GM12878 (cell line): ENCODE measurements around the gene FOXN4. TPM values are rescaled to one million over a fixed set of nuclear protein-coding genes. Genes with fewer than 3 reads are reported as not detected.

ENCODE experiments used
- ATAC-seq: fragments of 200-7000 bp; cut with Tn5 transposase; 3 replicates; pipeline ENCODE4 v1.9.1; 2020; ENCODE audit warnings: mild to moderate bottlenecking, moderate library complexity
- BruUV-seq: library from RNA; stranded (reverse); fragments of 400-500 nt; replicated peaks from 2 replicates; lab custom pipeline; 2021; lab: Mats Ljungman, UMichigan
- CTCF ChIA-PET: fragments of 300-600 bp; sonication (Branson Sonifier 250); formaldehyde crosslinking; extraction: SDS; loops from one replicate; lab custom pipeline; 2021; ENCODE audit warnings: inconsistent platforms; lab: Yijun Ruan, JAX
- POLR2A ChIA-PET: fragments of 350-600 bp; formaldehyde crosslinking; extraction: SDS; loops from one replicate; lab custom pipeline; 2021; ENCODE audit warnings: inconsistent platforms; lab: Charles Lee
- RAD21 ChIA-PET: fragments of 300-600 bp; sonication (Branson Sonifier 250); formaldehyde crosslinking; loops from one replicate; lab custom pipeline; 2023; ENCODE audit warnings: antibody characterized with exemption; ENCODE audit not compliant: unreplicated experiment; lab: Charles Lee
- SMC1A ChIA-PET: fragments of 300-600 bp; sonication (Branson Sonifier 250); formaldehyde crosslinking; loops from one replicate; lab custom pipeline; 2023; ENCODE audit not compliant: unreplicated experiment, uncharacterized antibody; lab: Charles Lee
- DNase-seq: peaks from one replicate; pipeline ENCODE4 v3.0.0-alpha.2; 2011; ENCODE audit warnings: low read depth, low spot score
- FAIRE-seq: peaks from 3 replicates; lab custom pipeline; 2011; peaks lifted over from hg19 to GRCh38; lab: Jason Lieb, UNC
- H2AFZ ChIP-seq: 2 replicates; pipeline ENCODE4 v1.6.0; 2011; ENCODE audit warnings: low read depth, low read length, control low read depth; ENCODE audit not compliant: control insufficient read depth
- H3K27ac ChIP-seq: 2 replicates; pipeline ENCODE4 v1.5.1; 2011; ENCODE audit warnings: control low read depth; ENCODE audit not compliant: control insufficient read depth, insufficient read depth
- H3K27me3 ChIP-seq, 2 experiments: replicated peaks in 1 of 2; 2 replicates each; pipeline versions ENCODE4 v1.6.0 to v1.6.1; 2011; ENCODE audit warnings: low read length in 1 of 2; ENCODE audit not compliant: control insufficient read depth in 2 of 2, insufficient read depth in 2 of 2
- H3K36me3 ChIP-seq, 2 experiments: 2 replicates each; pipeline ENCODE4 v1.5.1; 2011; ENCODE audit warnings: low read length in 1 of 2; ENCODE audit not compliant: control insufficient read depth in 2 of 2, insufficient read depth in 2 of 2
- H3K4me1 ChIP-seq: 2 replicates; pipeline ENCODE4 v1.6.1; 2011; ENCODE audit warnings: mild to moderate bottlenecking, low read length, moderate library complexity, mixed read lengths; ENCODE audit not compliant: control insufficient read depth, insufficient read depth
- H3K4me2 ChIP-seq: 2 replicates; pipeline ENCODE4 v1.6.0; 2011; ENCODE audit warnings: control low read depth; ENCODE audit not compliant: control insufficient read depth, insufficient read depth
- H3K4me3 ChIP-seq: fragments of 200-600 bp; sonication (generic); 2 replicates; pipeline ENCODE4 v1.5.1; 2016
- H3K79me2 ChIP-seq: 2 replicates; pipeline ENCODE4 v1.6.0; 2011; ENCODE audit warnings: low read length; ENCODE audit not compliant: control insufficient read depth, insufficient read depth
- H3K9ac ChIP-seq: 2 replicates; pipeline ENCODE4 v1.8.0; 2011; ENCODE audit warnings: low read length, control low read depth, mixed read lengths; ENCODE audit not compliant: control insufficient read depth, insufficient read depth
- H3K9me3 ChIP-seq: replicated peaks from 3 replicates; pipeline ENCODE4 v1.5.1; 2011; ENCODE audit warnings: mild to moderate bottlenecking, low read length; ENCODE audit not compliant: control insufficient read depth, insufficient read depth
- H4K20me1 ChIP-seq: 2 replicates; pipeline ENCODE4 v1.6.0; 2011; ENCODE audit not compliant: control insufficient read depth, insufficient read depth
- CEBPB ChIP-seq, 2 experiments: fragments of 150-350 bp in 1 of 2; IDR thresholded peaks; 2 replicates each; pipeline ENCODE4 v1.6.1; 2012 to 2014; ENCODE audit warnings: low read depth in 2 of 2, low read length in 2 of 2, borderline replicate concordance in 1 of 2, inconsistent platforms in 1 of 2
- CHD1 ChIP-seq: IDR thresholded peaks from 2 replicates; pipeline ENCODE4 v1.6.1; 2012; ENCODE audit warnings: low read depth, low read length, improper control_type of control experiment
- CHD2 ChIP-seq: IDR thresholded peaks from 2 replicates; pipeline ENCODE4 v1.6.1; 2011; ENCODE audit warnings: low read depth, low read length, improper control_type of control experiment, borderline replicate concordance
- E4F1 ChIP-seq: fragments of 450-650 bp; IDR thresholded peaks from 2 replicates; pipeline ENCODE4 v1.6.1; 2018; ENCODE audit warnings: borderline replicate concordance, mild to moderate bottlenecking; ENCODE audit not compliant: partially characterized antibody
- ESRRA ChIP-seq: IDR thresholded peaks from 2 replicates; pipeline ENCODE4 v1.6.1; 2012; ENCODE audit warnings: mild to moderate bottlenecking, low read length, improper control_type of control experiment
- HDGF ChIP-seq: fragments of 450-650 bp; IDR thresholded peaks from 2 replicates; pipeline ENCODE4 v1.6.1; 2016; ENCODE audit warnings: antibody characterized with exemption
- IKZF2 ChIP-seq, 2 experiments: fragments of 450-650 bp; IDR thresholded peaks; 2 replicates each; pipeline ENCODE4 v1.6.1; 2017; ENCODE audit warnings: mild to moderate bottlenecking in 2 of 2, moderate library complexity in 2 of 2
- MEF2A ChIP-seq: IDR thresholded peaks from 2 replicates; pipeline ENCODE4 v1.6.1; 2011; ENCODE audit warnings: low read depth, mild to moderate bottlenecking, low read length, moderate library complexity; ENCODE audit not compliant: insufficient read depth
- PKNOX1 ChIP-seq: fragments of 450-650 bp; IDR thresholded peaks from 2 replicates; pipeline ENCODE4 v1.6.1; 2016; ENCODE audit warnings: mild to moderate bottlenecking
- RBBP5 ChIP-seq: fragments of 200-600 bp; sonication (generic); conservative IDR thresholded peaks from 2 replicates; pipeline ENCODE4 v1.6.1; 2016
- RFX5 ChIP-seq: IDR thresholded peaks from 2 replicates; pipeline ENCODE4 v1.6.1; 2011; ENCODE audit warnings: low read depth, low read length, improper control_type of control experiment
- SREBF2 ChIP-seq: IDR thresholded peaks from 2 replicates; pipeline ENCODE4 v1.6.1; 2012; ENCODE audit warnings: mild to moderate bottlenecking, low read length
- TCF3 ChIP-seq: IDR thresholded peaks from 2 replicates; pipeline ENCODE4 v1.6.1; 2012; ENCODE audit warnings: low read depth, mild to moderate bottlenecking, low read length, borderline replicate concordance; ENCODE audit not compliant: insufficient read depth
- YBX1 ChIP-seq: fragments of 450-650 bp; IDR thresholded peaks from 2 replicates; pipeline ENCODE4 v1.6.1; 2016; ENCODE audit warnings: antibody characterized with exemption
- ZNF217 ChIP-seq: fragments of 450-650 bp; IDR thresholded peaks from 2 replicates; pipeline ENCODE4 v1.6.1; 2017; ENCODE audit warnings: antibody characterized with exemption, mild to moderate bottlenecking
- ZNF274 ChIP-seq: IDR thresholded peaks from one replicate; pipeline ENCODE4 v1.8.0; 2011; ENCODE audit not compliant: insufficient read length, insufficient read depth
- ZNF384 ChIP-seq: IDR thresholded peaks from 2 replicates; pipeline ENCODE4 v1.6.1; 2012; ENCODE audit warnings: low read depth, mild to moderate bottlenecking, low read length, improper control_type of control experiment, borderline replicate concordance
- ZNF592 ChIP-seq: fragments of 450-650 bp; IDR thresholded peaks from 2 replicates; pipeline ENCODE4 v1.6.1; 2017; ENCODE audit warnings: mild to moderate bottlenecking, moderate library complexity
- WGBS: methylation state at CpG from one replicate; pipeline ENCODE4 v1.1.6; 2016; ENCODE audit warnings: low lambda C conversion rate; ENCODE audit not compliant: insufficient replicate concordance, insufficient coverage; ENCODE audit errors: missing lambda C conversion rate; 5-methylcytosine and 5-hydroxymethylcytosine counted together
- in situ Hi-C: fragments of 300-500 bp; cut with MboI; formaldehyde crosslinking; loops from 9 replicates; pipeline ENCODE4 v1.14.3; 2018; ENCODE audit warnings: mixed read lengths
- intact Hi-C: fragments of 100-400 bp; cut with micrococcal nuclease; formaldehyde crosslinking; loops from one replicate; pipeline ENCODE4 v1.14.2; 2022; ENCODE audit not compliant: unreplicated experiment
- polyA plus RNA-seq, 11 experiments: library from polyadenylated mRNA; depleted of rRNA in 4 of 11; unstranded in 6 of 11; stranded (reverse) in 5 of 11; fragments of >200 nt; fragmentation: Nextera tagmentation in 4 of 11; fragmentation: Illumina TruSeq in 1 of 11; extraction: Ambion mirVana in 4 of 11; extraction: Trizol in 1 of 11; gene quantifications; 1 replicate in 1 of 11; 2 replicates in 10 of 11; pipeline versions ENCODE4 v1.2.1 to v1.2.3, GENCODE V29; 2011 to 2016; ENCODE audit warnings: inconsistent platforms in 2 of 11, missing spikeins in 2 of 11, low read depth in 1 of 11
- total RNA-seq, 4 experiments: library from RNA; depleted of rRNA in 3 of 4; stranded (reverse); fragments of >200 nt in 3 of 4; fragmentation: Illumina TruSeq in 1 of 4; extraction: Trizol in 1 of 4; gene quantifications; 2 replicates each; pipeline versions ENCODE4 v1.2.1 to v1.2.3, GENCODE V29; 2013 to 2021

The FOXN4 gene
- total and polyA plus RNA-seq, 10 of the 15 experiments (the other 5 are each of a cell fraction or from before 2014, with no cell fraction given): not detected

GRCh38 chr12:109305547-109305946 is 3.5 kb downstream of the FOXN4 start:
- Histone ChIP-seq H3K36me3 (no peaks in the 10 kb centered on the region), H2AFZ (no peak overlapping the region), H3K9me3 (no peaks in the 10 kb centered on the region), H3K27ac (no peak overlapping the region), H3K4me1 (no peaks in the 10 kb centered on the region), H3K79me2 (no peaks in the 10 kb centered on the region), H3K4me3 (no peak overlapping the region), H3K4me2 (no peak overlapping the region), H3K27me3 (peaks cover 12 to 14% of the 10 kb centered on the region in 2 experiments), H3K9ac (no peak overlapping the region), H4K20me1 (no peaks in the 10 kb centered on the region)
- RAD21 ChIA-PET: no interaction called here
- intact Hi-C loops: no loop called here
- DNase-seq (no peak), FAIRE-seq (no peak), ATAC-seq (no peak)
- no TSS peak for BruUV-seq
- CTCF ChIA-PET: no interaction called here
- SMC1A ChIA-PET: no interaction called here
- POLR2A ChIA-PET: no interaction called here
- WGBS: 63% methylated on average over 6 of the region's 6 CpGs
- in situ Hi-C loops: no loop called here
- TF ChIP-seq RBBP5 (no peak), SREBF2 (no peak), IKZF2 (IDR thresholded peaks at IDR 0.05) (no peak), PKNOX1 (no peak), YBX1 (no peak), ZNF384 (no peak), CHD1 (no peak), CHD2 (no peak), E4F1 (no peak), RFX5 (no peak), CEBPB (IDR thresholded peaks at IDR 0.05; ENCODE audit: borderline replicate concordance in 1 of 2, low read depth in 2 of 2, low read length in 2 of 2) (no peak), ZNF274 (no peak), HDGF (no peak), TCF3 (no peak), ZNF592 (no peak), ESRRA (no peak), ZNF217 (no peak), MEF2A (no peak)
